ENCODE results near the gene CT47A1.
"Not testable (repeated sequence)": the region's sequence is repeated elsewhere in the genome, so short reads cannot be mapped to it uniquely, and the experiment has no call there.

The CT47A1 gene

GRCh38 chrX:120985660-120986059 lies at the start of gene CT47A1:
Gene CT47A1, minus strand, starts transcription at chrX:120985760. Its CDS starts 231 bp downstream, at chrX:120985529.
- DNase-seq, result not testable (repeated sequence)

- DNase-seq, result no peak
Observed at GRCh38 chrX:121032531-121032930, 47.0 kb upstream of the CT47A1 start.

- DNase-seq, result no peak
Observed at GRCh38 chrX:121030083-121030482, 44.5 kb upstream of the CT47A1 start.

- DNase-seq, result no peak
Observed at GRCh38 chrX:121028419-121028818, 42.9 kb upstream of the CT47A1 start.

- no peak for DNase-seq
Observed at GRCh38 chrX:121014826-121015225, 29.3 kb upstream of the CT47A1 start.

- DNase-seq, result no peak
Observed at GRCh38 chrX:121013897-121014455, 28.4 kb upstream of the CT47A1 start.

- DNase-seq, result no peak
Observed at GRCh38 chrX:121011254-121011653, 25.7 kb upstream of the CT47A1 start.

- DNase-seq, result no peak
Observed at GRCh38 chrX:121010218-121010617, 24.7 kb upstream of the CT47A1 start.

GRCh38 chrX:121009764-121010163 lies 24.2 kb upstream of the CT47A1 start:
- DNase-seq, result no peak

GRCh38 chrX:121008920-121009319 lies 23.4 kb upstream of the CT47A1 start:
- no peak for DNase-seq

- peak; percentile 22 for DNase-seq
Observed at GRCh38 chrX:121000589-121000988, 15.0 kb upstream of the CT47A1 start.

- no peak for DNase-seq
Observed at GRCh38 chrX:120999413-120999812, 13.9 kb upstream of the CT47A1 start.

- not testable (repeated sequence) for DNase-seq
Observed at GRCh38 chrX:120956500-120956899, 29.1 kb downstream of the CT47A1 start, which contains the start of gene CT47A7. Gene CT47A7, minus strand, starts transcription at chrX:120956600. Its CDS starts 255 bp downstream, at chrX:120956345.
